Measurements from ENCODE around the gene KCNK13. TPM values are rescaled to one million over a fixed set of nuclear protein-coding genes. Genes with fewer than 3 reads are reported as not detected.
"Not testable (repeated sequence)": the region's sequence is repeated elsewhere in the genome, so short reads cannot be mapped to it uniquely, and the experiment has no call there.

KCNK13 gene
- total RNA-seq, 1 donor from 2014 or later: not detected

- intact Hi-C loops (cut with micrococcal nuclease): no loop called here
These were observed 129.4 kb downstream of the KCNK13 start for GRCh38 chr14:90191154-90191553.

DNA sequence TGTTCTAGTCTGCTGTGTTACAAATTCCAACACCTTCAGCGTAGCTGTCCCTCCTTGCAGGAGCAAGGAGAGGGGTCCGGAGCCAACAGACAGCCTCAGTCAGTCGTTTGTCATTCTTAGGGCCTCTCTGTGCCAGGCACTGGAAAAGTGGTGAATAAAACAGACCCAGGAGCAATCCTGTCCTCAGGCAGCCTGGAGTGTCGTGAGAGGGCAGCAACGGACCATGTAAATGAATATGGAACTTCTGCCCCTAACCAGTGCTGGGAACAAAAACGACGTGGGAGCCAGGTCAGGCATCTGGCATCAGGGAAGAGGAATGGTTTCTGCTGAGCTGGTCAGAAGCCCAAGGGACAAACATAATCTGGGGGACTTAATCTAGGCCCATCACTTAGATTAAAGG is 129.8 kb downstream of the KCNK13 start:
- intact Hi-C loops (cut with micrococcal nuclease): no loop called here

- intact Hi-C loops (cut with micrococcal nuclease): no loop called here
These were observed 132.1 kb downstream of the KCNK13 start for GRCh38 chr14:90193925-90194324.

- intact Hi-C loops (cut with micrococcal nuclease): no loop called here
These were observed 132.9 kb downstream of the KCNK13 start for GRCh38 chr14:90194706-90195105.

GRCh38 chr14:90198541-90199060 is 136.8 kb downstream of the KCNK13 start:
- intact Hi-C loops (cut with micrococcal nuclease): no loop called here

- intact Hi-C loops (cut with micrococcal nuclease): not testable (repeated sequence)
These were observed 138.8 kb downstream of the KCNK13 start for GRCh38 chr14:90200546-90200945.

DNA sequence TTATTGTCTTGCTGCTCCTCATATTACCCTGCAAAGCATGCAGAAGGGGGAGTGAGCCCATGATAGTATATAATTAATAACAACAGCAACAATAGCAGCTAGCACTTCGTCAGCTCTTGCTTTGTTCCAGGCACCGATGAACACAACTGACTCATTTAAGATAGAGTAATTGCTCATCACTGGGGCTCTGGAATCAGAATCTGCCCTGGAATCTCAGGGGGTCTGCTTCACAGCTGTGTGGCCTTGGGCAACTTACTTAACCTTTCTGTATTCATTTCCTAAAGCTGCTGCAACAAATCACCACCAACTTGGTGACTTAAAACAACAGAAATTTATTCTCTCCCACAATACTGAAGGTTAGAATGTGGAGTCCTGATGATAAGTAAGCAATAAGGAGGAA is 139.6 kb downstream of the KCNK13 start:
- intact Hi-C loops (cut with micrococcal nuclease): no loop called here

DNA sequence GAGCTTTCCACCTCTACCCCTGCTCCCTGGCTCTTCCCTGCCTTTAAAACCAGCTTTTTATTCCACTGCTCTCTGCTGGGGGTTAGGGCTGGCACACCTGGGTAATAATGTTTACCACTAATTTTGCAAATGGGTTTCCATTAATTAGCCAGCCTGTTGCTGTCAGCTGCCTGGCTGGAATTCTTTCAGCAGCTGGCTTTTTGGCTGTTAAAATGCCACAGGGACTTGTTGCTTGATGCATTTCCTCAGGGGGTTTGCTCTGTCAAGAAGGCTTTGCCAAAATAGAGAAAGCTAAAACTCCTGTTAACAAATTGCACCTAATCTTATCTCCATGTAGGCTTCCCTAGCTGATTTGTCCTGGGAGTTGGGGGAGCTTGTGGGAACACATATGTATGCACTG is 142.7 kb downstream of the KCNK13 start:
- intact Hi-C loops (cut with micrococcal nuclease): no loop called here

DNA sequence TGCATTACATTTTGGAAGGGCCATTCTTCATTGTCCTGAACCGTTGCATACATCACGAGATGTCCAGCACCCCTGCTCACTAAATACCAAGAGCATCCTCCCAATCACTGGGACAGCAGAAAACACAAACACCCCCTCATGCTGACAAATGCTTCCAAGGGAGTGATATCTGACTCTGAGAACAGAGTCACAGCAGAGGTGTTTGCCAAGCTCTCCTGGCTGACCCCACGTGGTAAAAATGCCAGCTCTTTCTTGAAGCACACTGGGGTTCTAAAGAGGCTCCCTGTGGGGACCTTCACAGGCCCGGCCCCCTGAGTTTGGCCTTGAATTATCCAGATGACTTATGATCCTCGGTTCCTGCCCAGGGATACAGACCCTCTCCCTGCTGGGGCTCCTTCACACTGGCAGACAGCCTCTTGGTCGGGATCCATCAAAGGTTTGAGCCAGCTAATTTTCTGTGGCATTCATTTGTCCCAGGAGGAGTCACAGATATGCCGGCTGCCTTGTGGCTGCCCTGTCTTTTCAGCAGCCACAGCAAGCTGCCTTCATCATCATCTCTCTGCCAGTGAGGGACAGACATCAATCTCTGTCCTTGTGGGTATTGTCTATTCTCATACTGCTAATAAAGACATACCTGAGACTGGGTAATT is 151.4 kb downstream of the KCNK13 start:
- intact Hi-C loops (cut with micrococcal nuclease): no loop called here

GRCh38 chr14:90228478-90228877 is 166.7 kb downstream of the KCNK13 start:
- intact Hi-C loops (cut with micrococcal nuclease): no loop called here

DNA sequence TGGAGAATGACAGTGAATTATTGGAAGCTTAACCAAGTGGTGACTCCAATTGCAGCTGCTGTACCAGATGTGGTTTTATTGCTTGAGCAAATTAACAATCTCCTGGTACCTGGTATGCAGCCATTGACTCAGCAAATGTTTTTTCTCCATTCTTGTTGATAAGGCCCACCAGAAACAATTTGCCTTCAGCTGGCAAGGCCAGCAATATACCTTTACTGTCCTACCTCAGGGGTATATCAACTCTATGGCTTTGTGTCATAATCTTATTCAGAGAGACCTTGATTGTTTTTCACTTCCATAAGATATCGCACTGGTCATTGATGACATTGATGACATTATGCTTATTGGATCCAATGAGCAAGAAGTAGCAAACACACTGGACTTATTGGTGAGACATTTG is 168.1 kb downstream of the KCNK13 start:
- intact Hi-C loops (cut with micrococcal nuclease): not testable (repeated sequence)

Other genes starting within 250 kb of the KCNK13 start
- gene EFCAB11, start 107.3 kb upstream of the KCNK13 start, total RNA-seq: 4.5 and 5.0 TPM in 2 replicates
- 56.3 and 60.5 TPM in 2 replicates for gene TDP1, start 106.1 kb upstream of the KCNK13 start, total RNA-seq
- 110 and 120 TPM in 2 replicates for gene PSMC1, start 194.6 kb downstream of the KCNK13 start, total RNA-seq